22Rv1 (cell line): ENCODE results near the gene PLPP7.

Experiments used
- ZFX ChIP-seq: fragments of 450-650 bp; IDR thresholded peaks from 2 replicates; pipeline ENCODE4 v1.6.1; 2017; ENCODE audit warnings: antibody characterized with exemption, borderline replicate concordance
- TF ChIP-seq, protein P1 (sequence below): fragments of 450-650 bp; IDR thresholded peaks from 2 replicates; pipeline ENCODE4 v1.5.1; 2017; ENCODE audit warnings: mild to moderate bottlenecking

DNA sequence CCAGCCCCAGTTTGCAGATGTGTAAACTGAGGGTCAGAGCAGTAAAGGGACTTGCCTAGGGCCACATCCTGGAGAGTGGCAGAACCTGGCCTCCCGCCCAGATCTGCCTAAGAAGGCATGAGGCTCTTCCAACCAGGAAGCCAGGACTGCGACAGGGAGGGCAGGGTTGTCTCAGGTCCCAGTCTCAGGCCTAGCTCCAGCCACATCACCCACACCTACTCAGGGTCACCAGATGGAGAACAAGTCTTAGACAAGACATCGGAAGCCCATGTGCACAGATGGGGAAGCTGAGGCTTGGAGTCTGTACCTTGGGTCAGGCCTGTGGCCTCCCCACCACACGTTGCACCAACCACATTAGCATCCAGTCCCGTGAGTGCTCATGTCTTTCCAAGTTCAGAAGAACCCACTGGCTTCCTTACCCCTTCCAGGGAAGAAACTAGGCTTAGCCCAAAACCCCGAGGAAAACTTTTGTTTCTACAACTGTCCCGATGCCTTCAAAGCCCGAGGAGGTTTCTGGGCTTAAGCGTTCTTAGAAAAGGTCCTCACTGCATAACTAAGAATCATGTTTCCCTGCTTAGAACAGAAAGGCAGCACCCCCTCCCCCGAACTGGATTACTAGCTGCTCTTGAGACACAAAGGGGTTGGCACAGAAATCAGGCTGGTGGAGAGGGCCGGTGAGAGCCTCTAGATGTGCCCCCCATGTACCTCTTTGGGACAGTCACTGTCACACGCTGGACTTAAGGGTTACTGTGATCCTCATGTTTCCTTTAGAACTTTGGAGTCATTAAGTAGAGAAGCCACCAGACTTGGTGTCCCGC lies 15.5 kb upstream of the PLPP7 start:
- TF ChIP-seq, protein P1, sequence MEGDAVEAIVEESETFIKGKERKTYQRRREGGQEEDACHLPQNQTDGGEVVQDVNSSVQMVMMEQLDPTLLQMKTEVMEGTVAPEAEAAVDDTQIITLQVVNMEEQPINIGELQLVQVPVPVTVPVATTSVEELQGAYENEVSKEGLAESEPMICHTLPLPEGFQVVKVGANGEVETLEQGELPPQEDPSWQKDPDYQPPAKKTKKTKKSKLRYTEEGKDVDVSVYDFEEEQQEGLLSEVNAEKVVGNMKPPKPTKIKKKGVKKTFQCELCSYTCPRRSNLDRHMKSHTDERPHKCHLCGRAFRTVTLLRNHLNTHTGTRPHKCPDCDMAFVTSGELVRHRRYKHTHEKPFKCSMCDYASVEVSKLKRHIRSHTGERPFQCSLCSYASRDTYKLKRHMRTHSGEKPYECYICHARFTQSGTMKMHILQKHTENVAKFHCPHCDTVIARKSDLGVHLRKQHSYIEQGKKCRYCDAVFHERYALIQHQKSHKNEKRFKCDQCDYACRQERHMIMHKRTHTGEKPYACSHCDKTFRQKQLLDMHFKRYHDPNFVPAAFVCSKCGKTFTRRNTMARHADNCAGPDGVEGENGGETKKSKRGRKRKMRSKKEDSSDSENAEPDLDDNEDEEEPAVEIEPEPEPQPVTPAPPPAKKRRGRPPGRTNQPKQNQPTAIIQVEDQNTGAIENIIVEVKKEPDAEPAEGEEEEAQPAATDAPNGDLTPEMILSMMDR, result no peak
- TF ChIP-seq ZFX, result no peak
